ENCODE measurements around the gene GNG7. TPM values are rescaled to one million over a fixed set of nuclear protein-coding genes. Genes with fewer than 3 reads are reported as not detected.

The GNG7 gene
- total RNA-seq, 1 donor from 2014 or later = 0.06 TPM

- no peak for DNase-seq (ENCODE audit: low read depth)
- TF ChIP-seq, protein P1, sequence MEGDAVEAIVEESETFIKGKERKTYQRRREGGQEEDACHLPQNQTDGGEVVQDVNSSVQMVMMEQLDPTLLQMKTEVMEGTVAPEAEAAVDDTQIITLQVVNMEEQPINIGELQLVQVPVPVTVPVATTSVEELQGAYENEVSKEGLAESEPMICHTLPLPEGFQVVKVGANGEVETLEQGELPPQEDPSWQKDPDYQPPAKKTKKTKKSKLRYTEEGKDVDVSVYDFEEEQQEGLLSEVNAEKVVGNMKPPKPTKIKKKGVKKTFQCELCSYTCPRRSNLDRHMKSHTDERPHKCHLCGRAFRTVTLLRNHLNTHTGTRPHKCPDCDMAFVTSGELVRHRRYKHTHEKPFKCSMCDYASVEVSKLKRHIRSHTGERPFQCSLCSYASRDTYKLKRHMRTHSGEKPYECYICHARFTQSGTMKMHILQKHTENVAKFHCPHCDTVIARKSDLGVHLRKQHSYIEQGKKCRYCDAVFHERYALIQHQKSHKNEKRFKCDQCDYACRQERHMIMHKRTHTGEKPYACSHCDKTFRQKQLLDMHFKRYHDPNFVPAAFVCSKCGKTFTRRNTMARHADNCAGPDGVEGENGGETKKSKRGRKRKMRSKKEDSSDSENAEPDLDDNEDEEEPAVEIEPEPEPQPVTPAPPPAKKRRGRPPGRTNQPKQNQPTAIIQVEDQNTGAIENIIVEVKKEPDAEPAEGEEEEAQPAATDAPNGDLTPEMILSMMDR (conservative IDR thresholded peaks at IDR 0.05; ENCODE audit: low read depth, low read length) = no peak
- no peak overlapping the region for H3K4me3 ChIP-seq (ENCODE audit: low read depth, low read length)
Observed at GRCh38 chr19:2732883-2733282, 30.4 kb upstream of the GNG7 start.

GRCh38 chr19:2732157-2732725 lies 29.7 kb upstream of the GNG7 start:
- TF ChIP-seq, protein P1 (conservative IDR thresholded peaks at IDR 0.05; ENCODE audit: low read depth, low read length) = no peak
- DNase-seq (ENCODE audit: low read depth) = no peak
- H3K4me3 ChIP-seq (ENCODE audit: low read depth, low read length) = no peak overlapping the region

DNA sequence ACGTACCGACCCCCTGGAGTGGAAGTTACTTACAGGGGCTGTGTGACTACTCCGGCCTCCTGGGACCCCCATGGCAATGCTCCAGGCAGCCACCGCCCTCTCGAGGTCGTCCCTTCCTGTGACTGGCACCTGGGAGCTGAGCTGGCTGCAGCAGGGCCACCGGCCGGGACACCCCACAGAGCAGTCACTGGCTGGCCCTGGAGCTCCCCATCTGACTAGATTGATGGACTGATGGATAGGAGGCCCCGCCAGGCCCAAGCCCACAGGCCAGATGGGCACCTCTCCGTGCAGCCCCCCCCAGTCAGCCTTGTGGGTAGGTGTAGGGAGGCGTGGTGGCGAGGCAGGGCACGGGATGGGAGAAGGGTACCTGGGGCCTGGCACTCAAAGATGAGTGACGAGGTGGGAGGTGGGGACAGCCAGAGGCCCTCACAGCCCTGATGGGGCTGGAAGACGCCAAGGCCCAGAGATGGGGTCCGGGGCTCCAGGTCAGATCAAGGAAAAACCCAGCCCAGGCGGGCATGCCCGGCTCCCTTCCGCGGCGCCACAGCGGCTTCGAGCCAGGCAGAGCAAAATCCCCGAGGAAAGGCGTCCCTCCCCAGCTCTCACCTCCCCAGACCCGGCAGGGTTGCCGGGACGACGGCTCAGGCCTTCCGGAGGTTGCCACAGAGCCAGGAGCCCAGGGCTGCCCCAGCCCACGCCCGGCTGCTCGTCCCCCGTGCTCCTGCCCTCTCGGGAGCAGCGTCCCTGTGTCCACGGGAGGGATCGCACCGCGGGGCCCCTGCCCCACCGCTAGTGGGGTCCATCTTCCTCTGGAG lies 28.9 kb upstream of the GNG7 start:
- no peak overlapping the region for H3K4me3 ChIP-seq (ENCODE audit: low read depth, low read length)
- no peak for DNase-seq (ENCODE audit: low read depth)
- TF ChIP-seq, protein P1 (conservative IDR thresholded peaks at IDR 0.05; ENCODE audit: low read depth, low read length) = no peak

DNA sequence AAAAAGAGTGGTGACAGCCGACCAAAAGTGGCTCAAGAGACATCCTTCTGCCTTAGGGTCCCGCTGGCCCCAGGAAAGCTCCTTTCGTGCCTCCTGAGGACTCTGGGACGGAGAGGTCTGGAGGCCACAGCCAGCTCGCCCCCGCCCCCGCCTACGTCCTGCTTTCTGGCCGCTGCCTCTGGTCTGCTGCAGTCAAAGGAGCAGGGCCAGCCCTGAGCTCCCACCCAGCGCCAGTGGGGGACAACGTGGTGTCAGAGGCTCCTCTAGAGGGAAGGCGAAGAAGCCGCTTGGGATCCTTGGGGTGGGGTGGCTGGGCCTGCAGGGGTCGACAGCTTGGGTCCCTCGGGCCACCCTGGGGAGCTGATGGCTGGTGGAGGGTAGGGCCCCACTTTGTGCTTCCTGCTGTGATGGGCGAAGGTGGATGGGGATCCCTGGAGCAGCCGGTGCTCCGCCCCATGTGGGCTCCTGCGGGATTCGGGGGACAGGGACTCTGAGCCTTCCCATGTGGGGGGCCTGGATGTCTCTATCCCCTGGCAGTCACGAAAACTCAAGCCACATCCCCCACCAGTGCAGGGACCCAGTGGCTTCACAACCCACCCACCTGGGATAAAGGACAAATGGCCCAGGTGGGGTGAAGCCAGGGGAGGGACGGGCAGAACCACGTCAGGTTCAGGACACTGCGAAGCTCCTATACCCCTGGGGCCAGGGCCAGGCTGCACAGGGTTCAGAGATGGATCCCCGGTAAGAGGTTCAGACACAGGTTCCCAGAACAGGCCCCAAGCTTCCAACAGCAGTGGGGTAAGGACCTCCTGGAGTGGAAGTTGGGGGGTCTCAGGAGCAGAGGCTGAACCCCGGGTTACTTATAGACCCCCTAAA lies 27.7 kb upstream of the GNG7 start:
- DNase-seq (ENCODE audit: low read depth) = no peak
- H3K4me3 ChIP-seq (ENCODE audit: low read depth, low read length) = no peak overlapping the region
- TF ChIP-seq, protein P1 (conservative IDR thresholded peaks at IDR 0.05; ENCODE audit: low read depth, low read length) = no peak

GRCh38 chr19:2728783-2729387 lies 26.4 kb upstream of the GNG7 start:
- TF ChIP-seq, protein P1 (conservative IDR thresholded peaks at IDR 0.05; ENCODE audit: low read depth, low read length) = no peak
- no peak overlapping the region for H3K4me3 ChIP-seq (ENCODE audit: low read depth, low read length)
- DNase-seq (ENCODE audit: low read depth) = no peak

DNA sequence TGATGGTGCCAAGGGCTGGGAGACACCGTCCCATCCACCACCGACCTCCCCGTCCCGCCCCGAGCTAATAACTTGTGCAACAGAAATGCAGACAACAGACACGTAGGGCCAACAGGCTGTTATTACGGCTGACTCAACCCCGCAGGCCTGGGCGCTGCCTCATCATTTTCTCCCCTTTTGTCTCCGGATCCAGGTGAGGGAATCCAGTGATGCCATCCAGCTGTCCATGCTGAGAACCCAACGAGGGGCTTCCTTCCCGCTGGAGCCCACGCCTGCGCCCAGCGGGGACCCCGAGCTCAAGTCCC lies 25.1 kb upstream of the GNG7 start:
- DNase-seq (ENCODE audit: low read depth) = no peak
- H3K4me3 ChIP-seq (ENCODE audit: low read depth, low read length) = no peak overlapping the region
- TF ChIP-seq, protein P1 (conservative IDR thresholded peaks at IDR 0.05; ENCODE audit: low read depth, low read length) = no peak

Data from epithelial cell of proximal tubule (primary cell).